ENCODE results near the gene BAIAP2L2.

DNA sequence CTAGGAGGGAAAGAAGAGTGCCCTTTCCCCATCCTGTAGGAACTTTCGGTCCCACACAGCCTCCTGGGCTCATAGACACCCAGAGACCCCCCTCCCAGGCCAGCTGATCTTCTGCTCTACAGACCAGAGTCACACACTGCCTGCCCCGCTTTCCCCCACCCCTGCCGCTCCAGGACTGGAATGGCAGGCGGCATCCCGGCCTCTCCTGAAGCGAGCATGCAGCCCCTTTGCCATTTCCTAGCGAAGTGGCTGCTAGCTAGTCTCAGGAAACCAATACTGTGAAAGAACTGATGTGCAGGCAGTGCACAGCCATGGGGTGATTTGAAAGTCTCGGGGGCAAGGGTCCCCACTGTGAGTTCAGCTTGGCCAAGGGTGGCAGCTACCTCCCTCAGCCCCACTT is 44.9 kb downstream of the BAIAP2L2 start:
- TF ChIP-seq, protein P1, sequence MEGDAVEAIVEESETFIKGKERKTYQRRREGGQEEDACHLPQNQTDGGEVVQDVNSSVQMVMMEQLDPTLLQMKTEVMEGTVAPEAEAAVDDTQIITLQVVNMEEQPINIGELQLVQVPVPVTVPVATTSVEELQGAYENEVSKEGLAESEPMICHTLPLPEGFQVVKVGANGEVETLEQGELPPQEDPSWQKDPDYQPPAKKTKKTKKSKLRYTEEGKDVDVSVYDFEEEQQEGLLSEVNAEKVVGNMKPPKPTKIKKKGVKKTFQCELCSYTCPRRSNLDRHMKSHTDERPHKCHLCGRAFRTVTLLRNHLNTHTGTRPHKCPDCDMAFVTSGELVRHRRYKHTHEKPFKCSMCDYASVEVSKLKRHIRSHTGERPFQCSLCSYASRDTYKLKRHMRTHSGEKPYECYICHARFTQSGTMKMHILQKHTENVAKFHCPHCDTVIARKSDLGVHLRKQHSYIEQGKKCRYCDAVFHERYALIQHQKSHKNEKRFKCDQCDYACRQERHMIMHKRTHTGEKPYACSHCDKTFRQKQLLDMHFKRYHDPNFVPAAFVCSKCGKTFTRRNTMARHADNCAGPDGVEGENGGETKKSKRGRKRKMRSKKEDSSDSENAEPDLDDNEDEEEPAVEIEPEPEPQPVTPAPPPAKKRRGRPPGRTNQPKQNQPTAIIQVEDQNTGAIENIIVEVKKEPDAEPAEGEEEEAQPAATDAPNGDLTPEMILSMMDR (IDR thresholded peaks at IDR 0.05), result no peak
- no peak for TF ChIP-seq POLR2A (IDR thresholded peaks at IDR 0.05)
